GM19023 (cell line): Measurements from ENCODE around the gene UQCR11.
"Not testable (repeated sequence)": the region's sequence is repeated elsewhere in the genome, so short reads cannot be mapped to it uniquely, and the experiment has no call there.

Experiments used
- ATAC-seq: cut with Tn5 transposase; IDR thresholded peaks from one replicate; pipeline ENCODE4 v1.9.1; 2021; ENCODE audit warnings: mild to moderate bottlenecking, moderate library complexity; ENCODE audit not compliant: unreplicated experiment

Gene UQCR11

GRCh38 chr19:1605236-1606137, at the start of gene UQCR11:
TSS of gene UQCR11 (minus strand) at chr19:1605462. CDS start at chr19:1605409, 53 bp downstream.
- ATAC-seq: peak; percentile 86

GRCh38 chr19:1654178-1654792, 49.0 kb upstream of the UQCR11 start:
- ATAC-seq: no peak

GRCh38 chr19:1653300-1653628, 48.0 kb upstream of the UQCR11 start:
- no peak for ATAC-seq

GRCh38 chr19:1652471-1653299, 47.4 kb upstream of the UQCR11 start, which contains the start of gene TCF3:
TSS of gene TCF3 (minus strand) at chr19:1652615. CDS start at chr19:1650248, 2,367 bp downstream.
- peak; percentile 60 for ATAC-seq

- no peak for ATAC-seq
These were observed 46.5 kb upstream of the UQCR11 start for GRCh38 chr19:1651568-1652291.

GRCh38 chr19:1650650-1651567, 45.6 kb upstream of the UQCR11 start:
- no peak for ATAC-seq

GRCh38 chr19:1649706-1650649, 44.7 kb upstream of the UQCR11 start:
- ATAC-seq: no peak

GRCh38 chr19:1648920-1649541, 43.8 kb upstream of the UQCR11 start:
- ATAC-seq: no peak

- no peak for ATAC-seq
These were observed 43.2 kb upstream of the UQCR11 start for GRCh38 chr19:1648459-1648849.

GRCh38 chr19:1647501-1648458, 42.5 kb upstream of the UQCR11 start:
- ATAC-seq: no peak

GRCh38 chr19:1646659-1647453, 41.6 kb upstream of the UQCR11 start:
- no peak for ATAC-seq

- ATAC-seq: no peak
These were observed 40.9 kb upstream of the UQCR11 start for GRCh38 chr19:1646149-1646548.

GRCh38 chr19:1645299-1645698, 40.0 kb upstream of the UQCR11 start:
- ATAC-seq: no peak

- ATAC-seq: no peak
These were observed 38.8 kb upstream of the UQCR11 start for GRCh38 chr19:1644070-1644469.

- not testable (repeated sequence) for ATAC-seq
These were observed 35.7 kb upstream of the UQCR11 start for GRCh38 chr19:1640893-1641448.
